IPS DF 4.7 (cell line): ENCODE results near the gene IRX4.

Source experiments
- DNase-seq: peaks from one replicate; pipeline ENCODE4 v3.0.0-alpha.2; 2013; ENCODE audit warnings: low spot score; ENCODE audit errors: extremely low read depth

Gene IRX4

GRCh38 chr5:1840741-1841521 is 41.8 kb downstream of the IRX4 start:
- DNase-seq: no peak

- no peak for DNase-seq
These were observed 42.6 kb downstream of the IRX4 start for GRCh38 chr5:1840071-1840547.

DNA sequence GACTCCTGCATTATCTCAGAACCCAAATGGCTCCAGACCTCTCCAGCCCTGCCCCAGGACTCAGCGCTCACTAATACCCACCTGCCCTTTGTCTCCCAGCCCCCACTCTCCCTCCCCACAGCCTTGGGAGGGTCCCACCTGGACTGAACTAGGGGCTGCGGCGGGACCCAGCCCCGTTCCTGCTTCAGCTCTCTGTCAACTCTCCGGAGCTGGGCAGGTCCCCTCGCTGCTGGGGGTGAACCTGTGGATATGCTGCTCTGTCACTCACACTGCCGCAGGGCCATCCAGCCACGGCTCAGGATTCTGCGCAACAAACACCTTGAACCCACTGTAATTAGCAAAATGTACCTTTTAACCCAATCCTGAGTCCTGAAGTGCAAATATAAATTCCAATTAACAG is 44.7 kb downstream of the IRX4 start:
- DNase-seq: no peak

DNA sequence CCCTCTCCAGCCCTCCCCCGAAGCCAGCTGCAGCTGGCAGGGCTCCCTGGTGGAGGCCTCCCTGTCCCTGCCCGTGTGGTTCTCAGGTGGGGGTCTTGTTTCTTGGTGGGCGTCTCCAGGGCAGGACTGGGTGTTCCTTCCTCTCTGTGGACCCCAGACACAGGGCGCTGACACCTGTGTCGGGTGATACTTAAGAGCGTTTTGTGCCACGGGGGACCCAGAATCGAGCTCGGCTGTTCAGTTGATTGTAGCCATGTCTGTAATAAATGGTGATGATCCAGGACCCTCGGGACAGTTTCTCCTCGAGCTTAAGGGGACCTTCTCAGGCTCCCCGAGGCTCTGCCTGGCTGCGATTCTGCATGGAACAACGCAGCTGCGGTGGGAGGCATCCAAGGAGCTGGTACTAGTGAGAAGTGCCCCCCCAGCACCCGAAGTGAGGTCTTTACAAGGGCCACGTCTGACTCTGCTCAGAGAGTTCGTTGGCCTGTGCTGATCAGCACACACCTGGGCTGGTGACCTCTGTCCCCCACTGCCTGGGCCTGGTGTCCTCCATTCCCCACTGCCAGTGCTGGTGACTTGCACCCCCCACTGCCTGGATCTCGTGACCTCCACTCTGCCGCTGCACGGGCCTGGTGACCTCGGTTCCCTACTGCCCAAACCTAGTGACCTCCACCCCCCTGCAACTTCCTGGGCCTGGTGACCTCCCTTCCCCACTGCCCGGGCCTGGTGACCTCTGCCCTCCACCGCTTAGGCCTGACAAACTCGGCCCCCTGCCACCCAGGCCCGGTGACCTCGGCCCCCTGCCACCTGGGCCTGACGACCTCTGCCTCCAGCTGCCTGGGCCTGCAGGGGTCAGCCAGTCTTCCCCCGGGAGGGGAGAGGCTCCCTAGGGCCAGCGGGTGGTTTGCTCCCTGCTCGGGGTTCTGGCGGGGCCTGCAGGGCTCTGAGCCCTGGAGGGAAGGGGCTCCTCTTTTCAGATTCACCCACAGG is 45.5 kb downstream of the IRX4 start:
- DNase-seq: no peak

DNA sequence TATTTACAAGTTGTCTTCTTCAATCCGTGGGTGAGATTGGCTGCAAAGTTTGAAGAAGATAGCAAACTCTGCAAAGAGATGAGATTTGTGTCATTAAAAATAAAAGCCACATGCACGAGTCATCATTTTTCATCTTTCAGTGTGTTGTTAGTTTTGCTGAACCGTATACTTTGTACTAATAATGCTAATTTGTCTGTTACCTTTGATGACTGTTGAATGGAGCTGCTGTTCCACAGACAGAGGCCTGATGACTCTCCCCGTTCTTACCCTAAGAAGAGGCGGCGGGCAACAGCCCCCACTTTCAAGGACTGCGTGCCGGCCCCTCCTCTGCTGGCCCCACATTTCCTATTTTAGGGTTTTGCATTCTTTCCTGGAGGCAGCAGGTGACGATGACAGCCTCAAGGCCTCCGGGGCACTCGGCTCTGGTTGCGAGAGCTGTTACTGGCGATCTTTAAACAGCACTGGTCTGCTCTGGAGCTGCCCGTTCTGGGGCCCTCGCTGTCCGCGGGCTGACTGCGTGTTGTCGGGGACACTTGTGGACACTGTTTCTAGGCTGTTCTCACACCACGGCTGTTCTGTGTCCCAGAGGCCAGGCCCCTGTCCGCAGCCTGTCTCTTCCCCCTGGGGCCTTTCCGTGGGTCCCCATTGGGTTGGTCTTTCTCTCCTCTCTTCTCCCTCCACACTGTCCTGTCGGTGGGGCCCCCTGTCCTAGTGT is 46.4 kb downstream of the IRX4 start:
- DNase-seq: no peak

DNA sequence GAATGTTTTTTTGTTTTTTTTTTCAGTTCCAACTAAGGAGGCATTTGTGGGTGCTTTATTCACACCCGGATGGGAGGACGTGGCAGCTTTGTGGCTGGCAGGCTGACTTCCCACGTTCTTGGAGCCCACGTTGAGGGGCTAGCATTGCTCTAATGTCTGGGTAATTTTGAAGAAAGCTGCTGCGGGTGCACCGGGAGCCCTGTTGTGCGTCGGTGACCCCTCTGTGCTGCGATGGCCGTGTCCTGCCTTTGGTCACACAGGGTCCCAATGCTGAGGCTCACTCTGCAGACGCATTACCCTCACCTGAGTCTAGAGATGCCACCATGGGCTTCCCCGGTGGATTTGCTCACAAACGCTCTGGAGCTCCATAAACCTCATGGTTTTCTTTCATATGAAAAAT is 47.3 kb downstream of the IRX4 start:
- no peak for DNase-seq

DNA sequence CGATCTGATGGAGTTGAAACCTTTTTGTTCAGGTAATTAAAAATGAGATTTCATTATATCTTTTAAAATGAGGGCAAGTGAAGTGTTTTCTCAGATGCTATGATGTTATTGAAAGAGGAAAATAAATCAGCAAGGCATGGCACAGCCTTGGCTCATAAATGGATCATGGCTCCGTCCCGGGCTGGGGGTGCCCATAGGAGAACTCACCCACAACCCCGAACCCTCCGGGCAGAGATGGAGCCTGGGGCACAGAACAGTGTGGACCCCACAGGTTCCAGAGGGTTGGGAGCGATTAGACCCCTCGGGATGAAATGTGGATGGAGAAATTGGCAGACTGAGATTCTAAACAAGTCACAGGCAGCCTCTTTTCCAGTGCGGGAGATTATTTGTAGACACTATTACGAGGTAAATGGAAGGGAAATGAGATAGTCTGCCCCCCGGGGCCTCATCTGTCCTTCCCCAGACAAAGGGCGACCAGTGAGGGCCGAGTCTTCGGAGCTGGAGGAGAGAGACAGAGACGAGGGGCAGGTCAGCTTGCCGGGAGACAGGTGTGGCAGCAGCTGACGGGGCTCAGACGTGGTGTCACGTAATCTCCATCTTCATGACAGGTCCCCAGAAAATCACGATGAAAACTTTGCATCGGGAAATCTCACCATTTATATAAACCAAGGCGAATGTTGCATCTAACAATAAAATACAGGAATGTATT is 47.9 kb downstream of the IRX4 start:
- no peak for DNase-seq

GRCh38 chr5:1834022-1834551 is 48.6 kb downstream of the IRX4 start:
- DNase-seq: no peak

GRCh38 chr5:1833264-1834021 is 49.3 kb downstream of the IRX4 start:
- no peak for DNase-seq

DNA sequence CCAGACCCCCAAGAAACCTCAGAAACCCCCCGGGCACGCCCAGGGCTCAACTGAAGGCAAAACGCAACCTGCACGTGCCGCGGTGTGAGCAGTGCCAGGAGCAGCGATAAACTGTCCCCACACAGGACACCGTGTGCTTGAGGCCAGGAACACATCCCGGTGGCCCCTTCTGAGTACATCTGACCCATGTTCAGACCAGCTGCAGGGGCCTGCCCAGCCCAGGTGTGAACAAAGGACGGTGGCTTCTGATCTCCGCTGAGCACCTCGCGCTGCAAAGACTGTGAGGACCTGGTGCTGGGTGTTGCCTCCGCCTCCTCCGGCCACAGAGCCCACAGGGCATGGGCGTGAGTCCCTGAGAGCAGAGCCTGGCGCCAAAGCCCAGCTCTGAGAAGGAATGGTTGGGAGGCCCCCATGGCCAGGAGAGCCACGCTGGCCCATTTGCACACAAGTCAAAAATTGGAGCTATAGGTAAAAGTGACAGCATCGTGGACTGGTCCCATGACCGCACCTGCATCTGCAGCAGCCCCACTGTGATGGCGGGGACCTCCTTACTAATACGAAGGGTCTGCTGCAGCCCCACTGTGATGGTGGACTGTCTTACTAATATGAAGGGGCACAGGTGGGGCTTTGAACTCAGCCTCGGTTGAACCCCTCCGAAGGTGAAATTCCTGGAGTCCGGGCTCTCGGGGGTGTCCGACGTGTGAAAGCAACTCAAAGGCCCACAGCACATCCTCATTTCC is 50.0 kb downstream of the IRX4 start:
- no peak for DNase-seq

DNA sequence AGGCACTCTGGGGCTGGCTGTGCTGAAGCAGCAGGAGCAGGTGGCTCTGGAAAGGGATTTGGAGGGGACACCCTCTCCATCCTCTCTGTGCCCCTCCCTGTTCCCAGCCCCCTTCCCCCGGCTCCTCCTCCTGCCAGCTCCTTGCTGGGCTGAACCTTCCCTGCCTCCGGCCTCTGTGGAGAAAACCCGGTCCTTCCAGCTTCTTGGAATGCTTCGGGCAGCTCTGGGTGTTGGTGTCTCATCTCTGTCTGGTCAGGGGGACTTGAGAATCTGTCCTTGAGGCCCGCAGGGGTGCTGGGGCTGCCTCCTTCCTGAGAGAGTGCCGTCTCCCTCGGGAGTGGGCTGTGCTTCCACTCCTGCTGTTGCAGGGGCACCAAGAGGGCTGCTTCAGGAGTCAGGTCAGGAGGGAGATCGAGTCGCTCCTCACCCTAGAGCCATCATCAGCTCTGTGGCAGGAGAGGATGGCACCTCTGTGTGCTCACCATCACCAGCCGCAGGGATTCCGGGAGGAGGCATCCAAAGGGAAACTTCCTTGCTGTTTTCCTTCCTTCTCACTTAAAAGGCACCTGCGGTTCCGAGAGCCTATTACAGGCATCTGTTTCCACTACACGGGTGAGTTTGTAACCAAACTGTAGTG is 50.9 kb downstream of the IRX4 start:
- no peak for DNase-seq

DNA sequence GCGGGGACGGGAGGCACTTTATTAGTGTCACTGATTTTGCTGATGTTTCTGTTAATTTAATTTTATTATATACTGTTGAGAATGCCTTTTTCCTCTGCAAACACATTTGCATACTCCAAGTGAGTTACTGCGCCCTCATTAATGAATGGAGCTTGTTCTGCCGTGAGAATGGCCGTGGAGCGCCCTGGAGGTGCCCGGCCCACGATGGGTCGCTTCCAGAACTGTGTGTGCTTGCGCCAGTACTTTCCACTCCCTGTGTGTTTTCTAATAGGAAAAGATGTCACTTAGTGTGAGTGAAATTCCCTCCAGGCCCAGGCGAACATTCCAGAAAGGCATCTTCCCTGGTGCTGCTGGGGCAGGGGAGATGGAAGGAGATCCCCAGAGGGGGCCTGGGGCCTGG is 51.5 kb downstream of the IRX4 start:
- DNase-seq: no peak

- DNase-seq: no peak
These were observed 52.0 kb downstream of the IRX4 start for GRCh38 chr5:1830571-1831228.

GRCh38 chr5:1827886-1828397 is 54.8 kb downstream of the IRX4 start:
- DNase-seq: no peak
